NCI-H69 (cell line): ENCODE results near the gene UBLCP1.

Experiments
- DNase-seq: peaks from one replicate; lab custom pipeline; 2025; lab: John Stamatoyannopoulos, UW

The UBLCP1 gene, protein sequence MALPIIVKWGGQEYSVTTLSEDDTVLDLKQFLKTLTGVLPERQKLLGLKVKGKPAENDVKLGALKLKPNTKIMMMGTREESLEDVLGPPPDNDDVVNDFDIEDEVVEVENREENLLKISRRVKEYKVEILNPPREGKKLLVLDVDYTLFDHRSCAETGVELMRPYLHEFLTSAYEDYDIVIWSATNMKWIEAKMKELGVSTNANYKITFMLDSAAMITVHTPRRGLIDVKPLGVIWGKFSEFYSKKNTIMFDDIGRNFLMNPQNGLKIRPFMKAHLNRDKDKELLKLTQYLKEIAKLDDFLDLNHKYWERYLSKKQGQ

DNA sequence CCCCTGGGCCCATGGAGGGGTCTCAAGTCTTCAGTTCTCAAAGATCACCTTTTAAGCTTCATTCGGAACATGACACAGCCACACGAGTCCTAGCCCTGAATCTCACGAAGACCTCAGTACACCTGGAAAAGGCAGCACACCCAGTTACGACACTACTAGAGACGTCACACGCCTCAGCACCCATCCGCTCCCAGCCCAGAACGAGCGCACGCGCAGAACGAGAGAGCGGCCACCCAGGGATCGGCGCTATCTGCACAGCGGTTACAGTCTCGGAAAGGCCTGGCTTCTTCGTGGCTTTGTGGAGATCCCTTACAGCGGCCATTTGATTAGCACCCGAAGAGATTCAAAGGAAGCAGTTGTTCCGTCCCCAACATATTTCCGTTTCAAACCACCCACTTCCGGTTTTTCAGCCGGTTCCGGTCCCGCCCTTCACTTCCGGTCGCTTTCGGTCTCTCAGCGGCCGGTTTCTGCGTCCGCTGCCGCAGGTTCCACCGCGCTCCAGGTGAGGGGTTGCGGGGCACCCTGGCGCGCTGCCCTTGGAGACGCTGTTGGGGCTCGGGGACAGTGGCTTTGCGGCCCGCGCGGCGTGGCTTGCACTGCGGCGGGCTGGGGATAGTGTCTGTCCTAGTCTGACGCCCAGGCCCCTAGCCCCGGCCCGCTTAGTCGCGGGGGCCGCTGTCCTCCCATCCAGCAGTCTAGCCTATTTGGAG is at the start of gene UBLCP1:
UBLCP1 (plus strand) TSS at position 432 of the 710 bp plus-strand sequence. CDS start 5,626 bp downstream, outside the sequence.
- DNase-seq: peak; percentile 94

DNA sequence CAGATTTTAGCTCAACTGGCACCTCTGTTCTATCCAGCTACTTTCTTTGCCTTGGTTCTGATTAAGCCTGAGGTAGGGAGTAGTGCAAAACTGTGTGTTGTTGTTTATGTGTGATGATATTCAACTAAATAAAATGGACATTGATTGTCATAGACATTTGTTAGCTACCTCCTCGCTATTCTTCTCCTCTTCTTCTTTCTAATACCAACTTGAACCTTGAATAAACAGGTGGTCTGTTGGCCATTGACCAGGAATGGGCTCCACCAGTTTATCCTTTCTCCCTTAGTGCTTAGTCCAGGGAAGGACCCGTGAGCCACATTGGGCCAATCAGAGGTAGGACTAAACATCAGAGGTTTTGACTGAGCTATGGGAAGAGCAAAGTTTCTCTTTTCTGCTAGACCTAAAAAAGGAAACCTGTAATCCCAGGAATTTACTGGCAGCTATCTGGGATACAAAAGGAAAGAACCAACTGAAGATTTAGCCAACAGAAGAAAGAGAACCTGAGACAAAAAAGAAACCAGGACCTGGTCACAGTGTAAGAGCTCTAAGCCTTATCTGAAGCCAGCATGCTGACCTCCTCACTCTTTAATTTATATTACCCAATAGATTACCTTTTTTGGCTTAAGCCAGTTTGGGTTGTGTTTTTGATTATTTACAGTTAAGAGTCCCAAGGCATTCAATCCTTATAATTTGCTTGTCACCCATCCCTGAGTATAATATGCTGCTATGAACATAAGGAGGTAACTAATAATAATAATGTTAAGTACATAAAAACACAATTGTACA is 48.4 kb upstream of the UBLCP1 start:
- no peak for DNase-seq

DNA sequence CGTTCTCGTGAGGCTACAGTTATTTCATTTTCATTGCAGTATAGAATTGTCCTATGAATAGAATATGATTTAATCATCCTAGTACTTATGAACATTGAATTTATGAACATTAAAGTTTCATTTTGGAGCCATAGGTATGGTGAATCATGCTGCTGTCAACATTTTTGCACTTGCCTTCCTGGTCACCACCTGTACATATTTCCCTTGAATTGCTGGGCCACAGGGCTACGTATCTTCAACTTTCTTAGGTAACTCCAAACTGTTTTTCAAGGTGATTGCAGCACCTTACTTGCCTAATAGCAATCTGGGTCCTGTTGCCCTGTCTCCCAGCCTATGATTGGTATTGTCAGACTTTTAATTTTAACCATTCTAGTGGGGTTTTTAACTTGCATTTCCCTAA is 47.2 kb upstream of the UBLCP1 start:
- no peak for DNase-seq

DNA sequence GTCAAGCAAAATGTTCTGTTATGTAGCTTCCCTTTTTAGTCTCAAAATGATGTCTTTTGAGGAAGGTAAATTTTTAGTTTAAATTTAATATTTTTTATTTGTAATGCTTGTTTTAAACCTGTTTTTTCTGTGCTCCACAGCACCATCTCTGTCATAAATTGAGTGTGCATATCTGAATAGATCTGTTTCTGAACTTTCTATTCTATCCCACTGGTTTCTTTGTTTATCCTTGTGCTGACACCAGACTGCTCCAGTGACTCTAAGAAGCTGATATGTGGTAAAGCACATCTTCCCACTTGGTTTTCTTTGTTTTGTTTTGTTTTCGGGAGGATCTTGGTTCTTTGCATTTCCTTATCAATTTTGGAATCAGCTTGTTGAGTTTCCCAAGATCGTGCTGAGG is 46.6 kb upstream of the UBLCP1 start:
- no peak for DNase-seq

DNA sequence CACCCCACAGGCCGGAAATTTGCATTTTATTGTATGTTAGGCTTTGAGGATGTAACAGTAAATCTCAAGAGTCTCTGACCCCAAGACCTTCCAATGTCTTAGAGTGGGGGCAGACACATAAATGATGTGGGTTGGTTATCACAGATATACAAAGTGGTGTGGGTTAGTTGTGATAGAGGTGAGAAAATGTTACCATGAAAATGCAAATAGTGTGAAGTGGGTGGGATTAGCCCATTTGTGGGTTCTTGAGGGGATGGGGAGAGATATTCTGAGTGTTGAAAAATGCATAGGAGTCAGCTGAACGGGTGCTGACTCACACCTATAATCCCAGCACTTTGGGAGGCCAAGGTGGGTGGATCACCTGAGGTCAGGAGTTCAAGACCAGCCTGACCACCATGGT is 45.9 kb upstream of the UBLCP1 start:
- no peak for DNase-seq

DNA sequence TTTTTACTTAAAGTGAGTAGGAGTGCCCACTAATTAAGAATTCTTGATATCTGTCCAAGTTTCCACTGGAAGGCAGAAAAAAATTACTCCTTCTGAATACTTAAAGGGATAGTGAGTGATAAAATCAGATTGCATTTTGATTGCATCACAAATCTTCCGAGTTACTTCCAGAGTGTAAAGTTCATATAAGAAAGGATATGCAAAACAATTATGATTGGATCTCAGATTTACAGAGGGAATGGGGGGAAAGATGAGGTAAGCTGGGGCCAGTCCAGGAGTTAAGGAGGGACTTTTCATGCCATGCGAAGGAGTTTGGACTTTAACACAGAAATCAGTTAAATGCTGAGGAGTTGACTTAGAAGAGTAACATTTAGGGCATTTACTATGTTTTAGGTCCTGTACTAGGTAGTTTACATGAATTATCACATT is 44.5 kb upstream of the UBLCP1 start:
- peak; percentile 44 for DNase-seq

DNA sequence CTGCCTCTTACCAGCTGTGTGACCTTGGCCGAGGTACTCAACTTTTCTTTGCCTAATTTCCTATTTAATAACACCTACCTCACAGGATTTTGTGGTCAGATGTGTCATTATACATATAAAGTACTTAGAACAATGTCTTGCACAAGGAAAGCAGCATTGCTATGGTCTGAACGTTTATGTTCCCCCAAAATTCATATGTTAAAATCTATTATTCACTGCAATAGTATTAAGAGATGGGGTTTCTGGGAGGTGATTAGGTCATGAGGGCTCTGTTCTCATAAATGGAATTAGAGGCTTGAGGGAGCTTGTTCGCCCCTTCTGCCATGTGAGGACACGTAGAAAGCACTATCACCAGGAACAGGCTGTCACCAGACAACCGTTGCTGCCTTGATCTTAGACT is 42.9 kb upstream of the UBLCP1 start:
- DNase-seq: no peak

DNA sequence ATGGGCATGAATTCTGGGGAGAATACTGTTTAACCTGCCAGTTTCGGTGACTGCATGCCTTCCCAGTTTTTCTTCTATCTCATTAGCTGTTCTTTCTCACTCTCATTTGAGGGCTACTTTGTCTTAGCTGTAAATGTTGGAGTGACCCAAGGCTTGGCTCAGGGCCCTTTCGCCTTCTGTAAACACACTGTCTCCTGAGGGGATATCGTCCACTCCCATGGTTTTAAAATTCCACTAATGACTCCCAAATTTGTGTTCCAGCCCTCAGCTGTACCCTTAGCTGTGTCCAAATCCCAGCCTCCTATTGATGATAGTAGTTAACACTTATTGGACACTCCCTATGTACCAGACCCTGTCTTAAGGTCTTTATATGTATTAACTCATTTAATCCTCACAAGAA is 39.6 kb upstream of the UBLCP1 start:
- no peak for DNase-seq

DNA sequence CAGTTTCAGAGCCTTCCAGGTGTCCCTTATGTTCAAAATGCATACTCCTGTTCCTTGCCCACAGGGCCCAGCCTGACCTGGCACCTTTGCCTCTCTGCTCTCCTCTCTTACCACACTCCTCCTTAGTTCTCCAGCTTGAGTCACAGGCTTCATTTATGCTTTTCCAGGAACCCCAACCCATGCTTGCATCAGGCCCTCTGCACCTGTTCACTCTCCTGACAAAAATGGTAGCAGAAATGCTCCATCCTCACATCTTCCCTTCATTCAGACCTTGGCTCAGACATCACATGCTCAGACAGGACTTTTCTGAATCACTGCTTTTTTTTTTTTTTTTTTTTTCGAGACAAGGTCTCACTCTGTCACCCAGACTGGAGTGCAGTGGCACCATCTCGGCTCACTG is 38.6 kb upstream of the UBLCP1 start:
- DNase-seq: no peak

DNA sequence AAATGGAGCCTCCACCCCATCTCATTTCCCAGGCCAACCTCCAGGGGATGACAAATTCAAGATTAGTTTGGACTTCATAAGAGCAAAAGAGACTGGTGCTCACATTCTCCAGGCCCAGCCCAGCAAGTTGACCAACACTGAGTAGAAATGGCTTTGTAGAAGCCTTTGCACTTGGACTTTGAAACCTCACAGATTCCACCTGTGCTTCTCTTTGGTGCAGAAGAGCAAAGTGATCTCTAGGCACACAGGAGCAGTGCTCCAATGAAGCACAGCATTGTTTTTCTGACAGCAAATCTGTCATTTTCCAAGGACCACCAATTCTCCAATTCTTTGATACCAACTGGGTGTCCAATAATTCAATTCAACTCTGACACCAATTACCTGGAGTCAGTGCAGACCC is 36.6 kb upstream of the UBLCP1 start:
- no peak for DNase-seq

DNA sequence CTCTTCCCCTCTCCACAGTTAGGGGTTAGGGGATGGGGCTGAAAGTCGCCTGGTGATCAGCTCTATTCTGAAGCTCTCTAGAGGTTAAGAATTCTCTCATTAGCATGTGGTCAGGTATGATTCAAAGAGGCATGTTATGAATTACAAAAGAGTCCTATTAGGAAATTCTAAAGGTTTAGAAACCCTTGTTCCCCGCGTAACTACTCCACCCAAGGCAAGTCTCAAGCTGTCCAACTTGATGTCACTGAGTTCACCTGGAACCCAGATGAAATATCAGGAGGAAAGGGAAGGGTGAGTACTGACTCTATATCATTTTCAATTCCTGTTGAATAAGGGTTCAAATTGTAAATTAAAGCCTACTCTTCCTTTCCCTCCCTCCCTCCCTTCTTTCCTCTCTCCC is 35.6 kb upstream of the UBLCP1 start:
- no peak for DNase-seq

DNA sequence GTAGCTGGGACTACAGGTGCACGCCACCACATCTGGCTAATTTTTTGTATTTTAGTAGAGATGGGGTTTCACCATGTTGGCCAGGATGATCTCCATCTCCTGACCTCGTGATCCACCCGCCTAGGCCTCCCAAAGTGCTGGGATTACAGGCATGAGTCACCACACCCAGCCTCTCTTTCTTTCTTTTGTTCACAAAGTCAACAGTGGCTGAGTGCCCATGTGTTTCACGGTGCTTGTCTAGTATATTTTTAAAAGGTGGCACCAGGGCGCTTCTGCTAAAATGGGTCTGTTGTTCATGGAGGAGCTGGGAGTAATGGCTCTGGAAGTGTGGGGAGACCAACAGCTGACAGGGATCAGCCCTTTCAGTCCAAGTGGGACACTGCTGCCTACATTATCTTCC is 35.0 kb upstream of the UBLCP1 start:
- peak; percentile 94 for DNase-seq

DNA sequence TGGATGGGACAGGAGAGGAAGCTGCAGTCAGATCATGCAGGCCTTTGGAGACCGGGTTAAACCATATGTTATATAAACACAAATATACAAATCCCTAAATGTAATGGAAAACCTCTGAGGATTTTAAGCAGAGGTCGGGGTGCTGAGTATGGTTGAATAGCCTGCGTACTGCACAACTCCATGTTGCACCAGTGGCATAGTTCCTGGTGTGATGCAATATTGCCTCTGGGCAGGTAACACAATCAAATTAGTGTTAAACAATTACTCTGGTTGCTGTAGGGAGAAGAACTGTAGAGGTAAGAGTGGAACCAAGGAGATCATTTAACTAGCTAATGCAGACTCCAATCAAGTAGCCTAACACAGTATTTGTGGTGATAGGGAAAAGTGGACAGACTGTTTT is 32.4 kb upstream of the UBLCP1 start:
- peak; percentile 92 for DNase-seq

DNA sequence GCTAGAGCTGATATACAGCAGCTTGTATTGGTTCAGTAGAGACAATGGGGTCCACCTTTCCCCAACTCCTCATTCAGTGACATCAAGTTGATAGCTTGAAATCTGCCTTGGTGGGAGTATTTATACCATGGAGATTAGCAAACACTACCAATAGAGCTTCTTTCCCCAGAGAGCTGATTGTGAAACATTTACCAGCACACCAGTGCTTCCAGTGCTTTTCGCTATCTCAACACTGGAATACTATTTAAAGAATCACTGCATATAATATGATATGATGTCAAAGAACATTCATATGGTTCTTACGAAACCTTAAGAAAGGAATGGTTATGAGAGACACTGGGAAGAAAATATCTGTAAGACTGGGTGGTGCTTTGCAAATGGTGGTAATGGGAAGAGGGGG is 31.9 kb upstream of the UBLCP1 start:
- peak; percentile 51 for DNase-seq

DNA sequence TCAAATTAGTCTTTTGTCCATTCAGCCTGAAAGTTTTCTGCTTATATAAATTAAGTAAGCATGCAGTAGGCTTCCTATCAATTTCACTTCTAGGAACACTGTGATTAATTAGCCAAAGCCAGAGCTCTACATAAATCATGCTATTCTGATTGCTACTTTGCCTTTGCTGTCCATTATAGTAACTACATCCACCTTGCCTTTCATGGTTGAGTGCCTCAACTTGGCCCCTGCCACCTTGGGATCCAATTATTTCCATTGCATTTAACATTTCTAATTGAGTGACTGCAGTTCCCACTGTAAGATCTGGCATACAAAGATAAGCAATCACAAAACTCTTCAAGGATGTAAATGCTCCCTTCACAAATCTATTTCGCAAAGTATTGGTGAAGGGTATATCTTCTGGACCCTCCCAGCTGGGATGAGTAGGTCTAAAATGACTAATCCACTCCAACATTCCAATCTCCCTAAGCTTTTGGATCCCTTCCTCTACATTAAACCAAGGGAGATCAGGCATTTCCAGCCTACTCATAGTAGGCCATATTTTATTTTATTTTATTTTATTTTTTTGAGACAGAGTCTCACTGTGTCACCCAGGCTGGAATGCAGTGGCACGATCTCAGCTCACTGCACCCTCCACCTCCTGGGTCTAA is 27.1 kb upstream of the UBLCP1 start:
- peak; percentile 44 for DNase-seq

DNA sequence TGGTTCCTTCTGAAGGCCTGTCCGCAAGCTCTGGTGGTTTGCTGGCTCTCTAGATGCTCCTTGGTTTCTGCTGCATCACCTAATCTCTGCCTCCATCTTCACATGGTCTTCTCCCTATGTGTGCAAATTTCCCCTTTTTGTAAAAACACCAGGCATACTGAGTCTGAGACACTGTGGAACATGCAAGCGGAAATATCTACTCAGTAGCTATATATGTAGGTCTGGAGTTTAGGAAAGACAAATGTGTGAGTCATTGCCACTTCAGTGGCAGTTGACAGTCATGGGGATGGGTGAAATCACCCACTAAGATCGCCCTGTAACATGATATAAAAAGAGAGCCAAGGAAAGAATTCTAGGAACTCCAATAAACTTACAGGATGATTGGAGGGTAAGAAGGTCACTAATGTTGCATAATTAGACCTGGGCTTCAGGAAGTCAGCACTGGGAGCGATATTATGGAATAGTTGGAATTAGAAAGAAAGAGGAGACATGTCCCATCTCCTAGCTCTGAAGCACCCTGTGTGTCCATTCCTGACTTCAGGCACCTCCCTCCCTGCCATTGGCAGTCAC is 22.7 kb upstream of the UBLCP1 start:
- no peak for DNase-seq

DNA sequence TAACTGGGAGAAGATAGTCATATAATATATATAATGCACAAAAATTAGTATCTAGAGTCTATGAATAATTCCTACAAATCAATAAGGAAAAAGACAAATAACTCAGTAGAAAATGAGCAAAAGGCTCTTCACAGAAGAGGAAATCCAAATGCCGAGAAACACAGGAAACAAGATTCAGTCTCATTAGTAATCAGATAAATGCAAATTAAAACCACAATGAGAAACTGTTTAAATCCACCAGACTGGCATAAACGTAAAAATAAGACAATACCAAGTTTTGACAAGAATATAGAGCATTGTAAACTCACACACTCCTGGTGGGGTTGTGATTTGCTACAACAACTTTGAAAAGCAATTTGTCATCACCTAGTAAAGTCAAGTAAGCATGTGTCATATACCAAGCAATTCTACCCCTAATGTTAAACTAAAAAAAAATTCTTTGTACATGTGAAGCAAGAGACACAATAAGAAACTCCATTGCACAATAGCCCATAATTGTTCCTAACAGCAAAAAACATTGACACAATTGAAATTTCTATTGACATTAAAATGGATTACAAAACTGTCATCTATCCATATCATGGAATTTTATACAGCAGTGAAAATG is 21.0 kb upstream of the UBLCP1 start:
- DNase-seq: no peak

DNA sequence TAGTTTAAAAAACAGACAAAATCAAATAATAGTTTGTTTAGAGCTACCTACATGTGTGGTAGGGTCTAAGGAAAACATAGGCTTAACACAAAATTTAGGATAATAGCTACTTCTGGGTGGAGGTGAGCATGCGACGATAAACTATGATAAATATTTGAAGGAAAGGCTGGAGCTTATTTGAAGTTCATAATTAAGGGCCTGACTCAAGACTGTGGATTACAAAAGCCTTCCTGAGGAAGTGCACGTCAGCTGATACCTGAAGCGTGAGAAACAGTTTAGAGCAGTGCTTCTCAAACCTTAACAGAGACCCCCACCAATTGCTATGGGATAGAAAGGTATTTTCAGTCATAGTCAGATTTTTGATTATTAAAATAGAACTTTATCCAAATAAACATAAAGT is 20.4 kb upstream of the UBLCP1 start:
- peak; percentile 9 for DNase-seq

DNA sequence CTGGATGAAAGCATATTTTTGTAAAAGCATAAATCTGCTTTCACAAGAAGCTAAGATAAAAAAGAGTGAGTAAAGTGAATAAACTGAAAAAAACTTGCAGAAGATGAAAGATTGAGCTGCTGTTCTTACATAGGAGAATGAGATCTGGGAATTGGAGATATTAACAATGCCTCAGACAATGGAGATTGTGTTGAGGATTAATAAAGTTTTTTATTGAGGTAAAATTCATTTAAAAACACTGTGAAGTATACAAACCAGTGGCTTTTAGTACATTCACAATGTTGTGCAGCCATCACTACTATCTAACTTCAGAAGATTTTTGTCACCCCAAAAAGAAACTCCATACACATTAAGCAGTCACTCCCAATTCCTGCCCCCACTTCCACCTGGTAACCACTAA is 19.7 kb upstream of the UBLCP1 start:
- no peak for DNase-seq

DNA sequence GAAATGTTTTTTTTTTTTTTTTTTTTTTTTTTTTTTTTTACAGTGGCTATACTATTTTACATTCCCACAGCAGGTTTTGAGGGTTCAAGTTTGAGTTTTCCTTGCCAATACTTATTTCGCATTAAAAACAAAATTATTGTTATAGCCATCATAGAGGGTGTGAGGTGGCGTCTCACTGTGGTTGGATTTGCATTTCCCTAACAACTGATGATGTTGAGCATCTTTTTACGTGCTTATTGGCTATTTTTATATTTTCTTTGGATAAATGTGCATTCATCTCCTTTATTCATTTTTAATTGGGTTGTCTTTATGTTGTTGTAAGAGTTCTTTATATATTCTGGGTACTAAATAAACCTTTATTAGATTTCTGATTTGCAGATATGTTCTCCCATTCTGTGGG is 18.9 kb upstream of the UBLCP1 start:
- DNase-seq: no peak

DNA sequence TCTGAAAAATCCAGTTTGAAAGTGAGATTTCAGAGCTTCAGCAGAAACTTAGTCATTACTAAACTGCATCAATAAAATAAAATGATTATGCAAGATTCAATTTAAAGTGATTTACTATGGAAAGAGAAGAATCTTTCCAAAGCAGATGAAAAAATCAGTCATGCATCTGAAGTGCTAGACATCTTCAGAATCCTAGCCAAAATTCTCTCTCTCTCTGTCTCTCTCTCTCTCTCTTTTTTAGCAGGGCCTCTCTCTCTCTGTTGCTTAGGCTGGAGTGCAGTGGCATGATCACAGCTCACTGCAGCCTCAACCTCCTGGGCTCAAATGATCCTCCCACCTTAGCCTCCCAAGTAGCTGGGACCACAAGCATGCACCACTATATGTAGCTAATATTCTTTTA is 18.2 kb upstream of the UBLCP1 start:
- DNase-seq: no peak

DNA sequence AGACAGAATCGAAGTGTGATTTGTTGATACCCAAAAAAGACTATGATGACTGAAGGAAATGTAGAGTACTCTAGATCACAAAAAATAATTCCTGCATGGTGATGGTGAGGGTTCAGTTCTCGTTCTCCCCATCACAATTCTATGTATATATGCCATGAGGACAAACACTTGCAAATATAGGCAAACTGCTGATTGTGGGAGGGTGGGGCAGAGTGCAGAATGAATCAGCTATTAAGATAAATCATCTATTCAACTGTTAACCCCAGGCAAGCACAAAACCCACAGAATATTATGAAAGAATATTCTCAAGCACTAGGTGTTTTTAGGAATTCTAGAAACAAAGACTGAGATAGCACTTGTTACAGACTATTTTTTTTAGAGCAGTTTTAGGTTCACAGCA is 13.9 kb upstream of the UBLCP1 start:
- DNase-seq: no peak
